H1 (cell line): ENCODE measurements around the gene TXNL4B. TPM values are rescaled to one million over a fixed set of nuclear protein-coding genes. Genes with fewer than 3 reads are reported as not detected.

Source experiments
- CTCF ChIA-PET: fragments of 300-600 bp; sonication (Branson Sonifier 250); formaldehyde crosslinking; loops from one replicate; lab custom pipeline; 2021; ENCODE audit not compliant: partially characterized antibody; lab: Charles Lee
- POLR2A ChIA-PET: fragments of 300-600 bp; sonication (Branson Sonifier 250); formaldehyde crosslinking; loops from one replicate; lab custom pipeline; 2021; ENCODE audit warnings: inconsistent platforms; ENCODE audit not compliant: partially characterized antibody; lab: Charles Lee
- DNase-seq, 2 experiments: peaks; one replicate each; pipeline versions ENCODE4 v3.0.0 to v3.0.0-alpha.2; 2010 to 2022; ENCODE audit warnings: low spot score in 2 of 2, low read depth in 1 of 2, mixed read lengths in 1 of 2
- FAIRE-seq: peaks from 2 replicates; lab custom pipeline; 2011; peaks lifted over from hg19 to GRCh38; lab: Jason Lieb, UNC
- H2AFZ ChIP-seq: 2 replicates; pipeline ENCODE4 v1.8.1; 2012; ENCODE audit warnings: low read length, inconsistent platforms
- H2AK5ac ChIP-seq: 2 replicates; pipeline ENCODE4 v1.6.1; 2013; ENCODE audit warnings: low read depth, low read length
- H2BK120ac ChIP-seq: replicated peaks from 2 replicates; pipeline ENCODE3; 2013; ENCODE audit warnings: low read depth, low read length, inconsistent platforms
- H2BK12ac ChIP-seq: 2 replicates; pipeline ENCODE4 v1.6.1; 2013; ENCODE audit warnings: low read depth, low read length
- H2BK15ac ChIP-seq: 2 replicates; pipeline ENCODE4 v1.6.1; 2013; ENCODE audit warnings: low read length
- H2BK20ac ChIP-seq: 2 replicates; pipeline ENCODE4 v1.6.1; 2013; ENCODE audit warnings: low read length
- H2BK5ac ChIP-seq: 2 replicates; pipeline ENCODE4 v1.6.1; 2013; ENCODE audit warnings: low read depth, low read length
- H3K14ac ChIP-seq: 2 replicates; pipeline ENCODE4 v1.6.1; 2013; ENCODE audit warnings: inconsistent platforms; ENCODE audit not compliant: insufficient read length
- H3K18ac ChIP-seq: 2 replicates; pipeline ENCODE4 v1.6.1; 2013; ENCODE audit warnings: low read length; ENCODE audit errors: extremely low read depth
- H3K23ac ChIP-seq: 2 replicates; pipeline ENCODE4 v1.6.1; 2013; ENCODE audit warnings: inconsistent platforms; ENCODE audit not compliant: insufficient read length
- H3K23me2 ChIP-seq: 2 replicates; pipeline ENCODE4 v1.6.1; 2013; ENCODE audit warnings: low read depth, low read length
- H3K27ac ChIP-seq: 2 replicates; pipeline ENCODE4 v1.6.1; 2011; ENCODE audit warnings: low read depth, low read length, inconsistent platforms
- H3K27me3 ChIP-seq, 4 experiments: replicated peaks in 1 of 4; 1 replicate in 1 of 4; 2 replicates in 3 of 4; pipeline versions ENCODE4 v1.6.1 to v1.8.1; 2011 to 2013; ENCODE audit warnings: low read length in 3 of 4, mild to moderate bottlenecking in 3 of 4, inconsistent platforms in 2 of 4, mixed read lengths in 2 of 4, moderate library complexity in 1 of 4; ENCODE audit not compliant: control insufficient read depth in 3 of 4, insufficient read depth in 3 of 4; ENCODE audit errors: extremely low read depth in 1 of 4
- H3K36me3 ChIP-seq, 4 experiments: 2 replicates each; pipeline versions ENCODE4 v1.6.1 to v1.8.1; 2011 to 2013; ENCODE audit warnings: mild to moderate bottlenecking in 4 of 4, low read length in 3 of 4, moderate library complexity in 2 of 4, control low read depth in 1 of 4, inconsistent platforms in 1 of 4; ENCODE audit not compliant: insufficient read depth in 4 of 4, control insufficient read depth in 2 of 4
- H3K4ac ChIP-seq: replicated peaks from 2 replicates; pipeline ENCODE3; 2013; ENCODE audit warnings: low read length, low read depth, mixed read lengths, inconsistent platforms; ENCODE audit not compliant: insufficient read length
- H3K4me1 ChIP-seq, 4 experiments: replicated peaks in 1 of 4; 1 replicate in 1 of 4; 2 replicates in 3 of 4; pipeline versions ENCODE4 v1.6.1 to v1.8.1; 2011 to 2013; ENCODE audit warnings: low read length in 3 of 4, inconsistent platforms in 2 of 4, mixed read lengths in 1 of 4; ENCODE audit not compliant: insufficient read depth in 4 of 4, control insufficient read depth in 3 of 4
- H3K4me2 ChIP-seq, 2 experiments: 2 replicates each; pipeline versions ENCODE4 v1.6.1 to v1.8.1; 2011 to 2013; ENCODE audit warnings: low read depth in 2 of 2, low read length in 2 of 2, control low read depth in 1 of 2, inconsistent platforms in 1 of 2, mild to moderate bottlenecking in 1 of 2; ENCODE audit not compliant: insufficient read depth in 1 of 2
- H3K4me3 ChIP-seq, 4 experiments: fragments of 200-600, 300-600 bp in 1 of 4; sonication (generic), shearing (Covaris generic), sonication (Bioruptor Twin) in 1 of 4; 2 replicates each; pipeline versions ENCODE4 v1.5.1 to v1.8.1; 2011 to 2016; ENCODE audit warnings: low read length in 4 of 4, low read depth in 3 of 4, control low read depth in 2 of 4, inconsistent platforms in 2 of 4, mild to moderate bottlenecking in 2 of 4, mixed read lengths in 1 of 4, moderate library complexity in 1 of 4; ENCODE audit not compliant: insufficient read depth in 2 of 4; ENCODE audit errors: extremely low read depth in 1 of 4
- H3K56ac ChIP-seq: replicated peaks from 2 replicates; pipeline ENCODE3; 2013; ENCODE audit warnings: low read depth, mild to moderate bottlenecking, mixed read lengths, low read length, inconsistent platforms; ENCODE audit not compliant: insufficient read length
- H3K79me1 ChIP-seq: 2 replicates; pipeline ENCODE4 v1.6.1; 2013; ENCODE audit warnings: low read depth, low read length, control low read depth
- H3K79me2 ChIP-seq, 2 experiments: 2 replicates each; pipeline versions ENCODE4 v1.6.1 to v1.8.1; 2012 to 2013; ENCODE audit warnings: low read length in 2 of 2, mild to moderate bottlenecking in 2 of 2, inconsistent platforms in 1 of 2; ENCODE audit not compliant: insufficient read depth in 2 of 2, control insufficient read depth in 1 of 2
- H3K9ac ChIP-seq, 4 experiments: replicated peaks in 1 of 4; 1 replicate in 1 of 4; 2 replicates in 3 of 4; pipeline versions ENCODE4 v1.6.1 to v1.8.1; 2011 to 2013; ENCODE audit warnings: low read depth in 3 of 4, low read length in 3 of 4, control low read depth in 2 of 4, mild to moderate bottlenecking in 2 of 4, moderate library complexity in 2 of 4, inconsistent platforms in 1 of 4; ENCODE audit errors: extremely low read depth in 1 of 4
- H3K9me3 ChIP-seq, 2 experiments: 2 replicates each; pipeline versions ENCODE4 v1.6.1 to v1.8.1; 2012 to 2013; ENCODE audit warnings: mild to moderate bottlenecking in 2 of 2, moderate library complexity in 2 of 2, control low read depth in 1 of 2, inconsistent platforms in 1 of 2, low read depth in 1 of 2, low read length in 1 of 2, mixed read lengths in 1 of 2; ENCODE audit not compliant: insufficient read depth in 2 of 2
- H4K20me1 ChIP-seq, 2 experiments: replicated peaks in 1 of 2; 2 replicates each; pipeline versions ENCODE3 to v1.8.1; 2011 to 2013; ENCODE audit warnings: inconsistent platforms in 2 of 2, low read length in 2 of 2, mild to moderate bottlenecking in 1 of 2; ENCODE audit not compliant: insufficient read depth in 2 of 2, control insufficient read depth in 1 of 2
- H4K5ac ChIP-seq: 2 replicates; pipeline ENCODE4 v1.6.1; 2013; ENCODE audit warnings: low read length, low read depth, mixed read lengths, inconsistent platforms; ENCODE audit not compliant: insufficient read length
- H4K8ac ChIP-seq: 2 replicates; pipeline ENCODE4 v1.8.0; 2013; ENCODE audit warnings: mild to moderate bottlenecking, moderate library complexity, low read length, inconsistent platforms; ENCODE audit not compliant: insufficient read depth; ENCODE audit errors: extremely low read depth
- H4K91ac ChIP-seq: replicated peaks from 2 replicates; pipeline ENCODE3; 2013; ENCODE audit warnings: low read length, mixed read lengths, inconsistent platforms; ENCODE audit not compliant: insufficient read length
- ATF2 ChIP-seq: IDR thresholded peaks from 2 replicates; pipeline ENCODE4 v1.6.1; 2012; ENCODE audit warnings: low read length, inconsistent platforms
- CREB1 ChIP-seq: IDR thresholded peaks from 2 replicates; pipeline ENCODE4 v1.6.1; 2012; ENCODE audit warnings: inconsistent platforms
- GABPA ChIP-seq: IDR thresholded peaks from 2 replicates; pipeline ENCODE4 v1.6.1; 2011; ENCODE audit warnings: mild to moderate bottlenecking, low read length, moderate library complexity, borderline replicate concordance; ENCODE audit not compliant: insufficient read depth
- JUND ChIP-seq: IDR thresholded peaks from 2 replicates; pipeline ENCODE4 v1.6.1; 2011; ENCODE audit warnings: mild to moderate bottlenecking, improper control_type of control experiment, low read length
- KDM5A ChIP-seq: fragments of 200-600 bp; IDR thresholded peaks from 2 replicates; pipeline ENCODE4 v1.7.1; 2012; ENCODE audit warnings: mild to moderate bottlenecking, low read length, inconsistent platforms, mixed read lengths
- MAX ChIP-seq: IDR thresholded peaks from 2 replicates; pipeline ENCODE4 v1.6.1; 2012; ENCODE audit warnings: inconsistent platforms
- SIN3A ChIP-seq, 2 experiments: IDR thresholded peaks in 1 of 2; conservative IDR thresholded peaks in 1 of 2; 2 replicates each; pipeline ENCODE4 v1.6.1; 2011 to 2012; ENCODE audit warnings: low read length in 2 of 2, improper control_type of control experiment in 1 of 2, low read depth in 1 of 2, mild to moderate bottlenecking in 1 of 2
- SIX5 ChIP-seq: IDR thresholded peaks from 2 replicates; pipeline ENCODE4 v1.6.1; 2011; ENCODE audit warnings: mild to moderate bottlenecking, low read depth, low read length
- SP2 ChIP-seq: IDR thresholded peaks from 2 replicates; pipeline ENCODE4 v1.6.1; 2012; ENCODE audit warnings: mild to moderate bottlenecking, low read length, inconsistent platforms
- SP4 ChIP-seq: IDR thresholded peaks from 2 replicates; pipeline ENCODE4 v1.6.1; 2012; ENCODE audit warnings: low read length, inconsistent platforms
- TAF1 ChIP-seq: IDR thresholded peaks from 2 replicates; pipeline ENCODE4 v1.6.1; 2011; ENCODE audit warnings: mild to moderate bottlenecking, low read depth, low read length
- TEAD4 ChIP-seq: IDR thresholded peaks from 2 replicates; pipeline ENCODE4 v1.6.1; 2012; ENCODE audit warnings: low read depth, low read length, inconsistent platforms, mixed read lengths
- WGBS, 2 experiments: shearing (Covaris generic) in 1 of 2; methylation state at CpG; one replicate each; pipeline versions ENCODE4 v1.1.6 to v1.1.7; 2013 to 2015; ENCODE audit warnings: low lambda C conversion rate in 2 of 2, mixed read lengths in 2 of 2, inconsistent platforms in 1 of 2, low coverage in 1 of 2, missing lambda C conversion rate in 1 of 2; ENCODE audit not compliant: insufficient replicate concordance in 2 of 2, insufficient coverage in 1 of 2, insufficient read length in 1 of 2; ENCODE audit errors: extremely low coverage in 1 of 2, missing lambda C conversion rate in 1 of 2; 5-methylcytosine and 5-hydroxymethylcytosine counted together
- polyA plus RNA-seq, 7 experiments: library from polyadenylated mRNA; depleted of rRNA in 3 of 7; stranded (reverse) in 5 of 7; unstranded in 2 of 7; fragments of >200 nt in 5 of 7; fragments of 200-250 nt in 2 of 7; gene quantifications; 1 replicate in 5 of 7; 2 replicates in 1 of 7; 4 replicates in 1 of 7; pipeline versions ENCODE4 v1.2.1 to v1.2.3, GENCODE V29; 2011 to 2013; ENCODE audit warnings: missing spikeins in 2 of 7, mixed read lengths in 2 of 7
- total RNA-seq: library from RNA; stranded (reverse); fragmentation: NEBNext Ultra II Directional; extraction: Animal tissue kit (Norgen Biotek cat#: 25700); gene quantifications from 2 replicates; pipeline ENCODE4 v1.2.1, GENCODE V29; 2021

TXNL4B gene
- total and polyA plus RNA-seq, 2 of the 8 experiments (the other 6 are each of a cell fraction or from before 2014, with no cell fraction given): 6.7 to 10.6 TPM

GRCh38 chr16:72050769-72051464 lies 42.5 kb downstream of the TXNL4B start:
- Histone ChIP-seq H2BK20ac (no peak overlapping the region), H3K27me3 (no peaks in the 10 kb centered on the region), H3K36me3 (no peaks in the 10 kb centered on the region), H3K4me1 (no peaks in the 10 kb centered on the region), H3K56ac (no peak overlapping the region), H2AFZ (no peak overlapping the region), H4K8ac (no peak overlapping the region), H3K23ac (no peak overlapping the region), H2BK15ac (no peak overlapping the region), H4K20me1 (no peaks in the 10 kb centered on the region), H2BK120ac (no peak overlapping the region), H4K5ac (no peak overlapping the region), H2AK5ac (no peak overlapping the region), H2BK5ac (no peak overlapping the region), H3K14ac (no peak overlapping the region), H3K79me2 (no peaks in the 10 kb centered on the region), H3K4me2 (no peak overlapping the region), H3K18ac (no peak overlapping the region), H3K23me2 (no peaks in the 10 kb centered on the region), H3K79me1 (no peaks in the 10 kb centered on the region), H2BK12ac (no peak overlapping the region), H3K27ac (no peak overlapping the region), H3K4ac (no peak overlapping the region), H4K91ac (no peak overlapping the region), H3K9me3 (no peaks in the 10 kb centered on the region), H3K9ac (no peak overlapping the region), H3K4me3 (no peak overlapping the region)
- POLR2A ChIA-PET: interaction anchor here (0.8 to 1.2 kb wide), 3 partner anchors 10 to 43 kb away, joined by 3 to 4 read pairs (median 3); partner anchors contain the start of genes DHX38 and TXNL4B
- no peak for DNase-seq
- FAIRE-seq: no peak
- CTCF ChIA-PET: interaction anchor here (1.0 to 1.6 kb wide), 3 partner anchors 13 to 19 kb away, joined by 3 to 4 read pairs (median 3); no protein-coding TSS in a partner anchor
- 91% methylated on average over 4 of the region's 4 CpGs; no CpG with 5 or more reads in 1 of the 2 experiments for WGBS, 2 experiments
- TF ChIP-seq SP2: no peak
- no peak for TF ChIP-seq GABPA
- TF ChIP-seq TAF1: no peak
- TF ChIP-seq KDM5A: no peak
- TF ChIP-seq JUND: no peak
- TF ChIP-seq TEAD4: no peak
- no peak for TF ChIP-seq ATF2
- TF ChIP-seq SP4: no peak
- no peak for TF ChIP-seq SIX5
- no peak for TF ChIP-seq CREB1
- no peak for TF ChIP-seq MAX
- no peak for TF ChIP-seq SIN3A (conservative IDR thresholded peaks at IDR 0.05 in 1 of 2, IDR thresholded peaks at IDR 0.05 in 1 of 2; ENCODE audit: low read depth in 1 of 2, low read length in 2 of 2)
